ENCODE results near the gene BRD9.
A peak's percentile ranks its signal among the peaks of the same experiment; 100 is the strongest.
"Not testable (repeated sequence)": the region's sequence is repeated elsewhere in the genome, so short reads cannot be mapped to it uniquely, and the experiment has no call there.

BRD9 gene

DNA sequence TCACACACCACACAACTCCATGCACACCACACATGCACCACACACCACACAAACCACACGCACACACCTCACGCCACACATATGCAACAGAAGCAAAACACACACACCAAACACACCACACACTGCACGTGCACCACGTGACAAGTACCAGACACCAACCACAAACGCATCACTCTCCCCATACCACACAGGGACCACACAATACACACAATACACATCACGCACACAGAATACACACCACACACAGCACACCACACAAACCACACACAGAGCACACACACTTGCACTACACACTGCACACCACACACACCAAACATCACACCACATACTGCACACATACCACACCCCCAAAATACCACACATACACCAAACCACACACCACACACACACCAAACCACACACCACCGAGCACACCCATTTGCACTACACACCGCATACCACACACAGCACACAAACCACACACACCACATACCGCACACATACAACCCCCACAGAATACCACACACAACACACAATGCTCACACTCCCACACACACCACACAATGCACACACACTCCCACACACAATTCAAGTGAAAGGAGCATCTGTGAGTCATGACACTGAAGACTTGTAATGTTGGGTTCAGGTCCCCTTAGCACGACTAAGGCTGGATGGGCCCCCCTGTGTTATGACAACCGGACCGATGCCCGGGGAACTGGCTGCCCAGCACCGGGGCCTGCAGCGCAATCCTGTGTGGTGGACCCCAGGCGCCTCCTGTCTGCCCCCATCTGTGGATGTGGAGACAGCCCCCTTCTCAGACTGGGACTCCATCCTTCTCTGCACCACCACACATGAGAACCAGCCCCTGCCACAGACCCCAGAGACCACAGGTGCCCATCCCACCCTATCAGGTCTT, 35.8 kb downstream of the BRD9 start:
- DNase-seq = no peak

DNA sequence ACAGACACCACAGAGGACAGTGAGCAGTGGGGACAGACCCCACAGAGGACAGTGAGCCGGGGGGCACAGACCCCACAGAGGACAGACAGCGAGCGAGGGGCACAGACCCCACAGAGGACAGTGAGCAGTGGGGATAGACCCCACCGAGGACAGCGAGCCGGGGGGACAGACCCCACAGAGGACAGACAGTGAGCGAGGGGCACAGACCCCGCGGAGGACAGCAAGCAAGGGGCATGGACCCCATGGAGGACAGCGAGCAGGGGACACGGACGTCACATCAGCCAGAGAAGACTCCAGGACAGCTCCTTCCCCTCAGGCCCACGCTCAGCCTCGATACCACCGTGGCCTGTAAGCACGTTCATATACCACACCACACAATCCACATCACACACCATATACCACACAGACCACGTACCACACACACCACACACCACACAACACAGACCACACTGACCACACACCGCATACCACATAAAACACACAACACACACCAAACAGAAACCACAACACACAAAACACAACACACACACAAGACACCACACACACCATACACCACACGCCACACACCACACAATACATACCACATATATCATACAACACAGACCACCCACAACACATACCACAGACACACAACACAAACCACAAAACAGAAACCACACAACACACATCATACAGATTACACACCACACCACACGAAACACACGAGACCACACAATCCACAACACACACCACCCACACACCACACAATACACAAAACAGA, 36.6 kb downstream of the BRD9 start:
- no peak for DNase-seq

DNA sequence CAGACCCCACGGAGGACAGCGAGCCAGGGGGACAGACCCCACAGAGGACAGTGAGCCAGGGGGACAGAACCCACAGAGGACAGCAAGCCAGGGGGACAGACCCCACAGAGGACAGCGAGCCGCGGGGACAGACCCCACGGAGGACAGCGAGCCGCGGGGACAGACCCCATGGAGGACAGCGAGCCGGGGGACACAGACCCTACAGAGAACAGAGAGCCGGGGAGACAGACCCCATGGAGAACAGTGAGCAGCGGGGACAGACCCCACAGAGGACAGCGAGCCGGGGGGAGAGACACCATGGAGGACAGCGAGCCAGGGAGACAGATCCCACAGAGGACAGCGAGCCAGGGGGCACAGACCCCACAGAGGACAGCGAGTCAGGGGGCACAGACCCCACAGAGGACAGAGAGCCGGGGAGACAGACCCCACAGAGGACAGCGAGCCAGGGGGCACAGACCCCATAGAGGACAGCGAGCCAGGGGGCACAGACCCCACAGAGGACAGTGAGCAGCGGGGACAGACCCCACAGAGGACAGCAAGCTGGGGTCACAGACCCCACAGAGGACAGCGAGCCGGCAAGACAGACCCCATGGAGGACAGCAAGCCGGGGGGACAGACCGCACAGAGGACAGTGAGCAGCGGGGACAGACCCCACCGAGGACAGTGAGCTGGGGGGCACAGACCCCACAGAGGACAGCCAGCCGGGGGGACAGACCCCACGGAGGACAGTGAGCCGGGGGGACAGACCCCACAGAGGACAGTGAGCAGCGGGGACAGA, 37.4 kb downstream of the BRD9 start:
- DNase-seq = no peak

DNA sequence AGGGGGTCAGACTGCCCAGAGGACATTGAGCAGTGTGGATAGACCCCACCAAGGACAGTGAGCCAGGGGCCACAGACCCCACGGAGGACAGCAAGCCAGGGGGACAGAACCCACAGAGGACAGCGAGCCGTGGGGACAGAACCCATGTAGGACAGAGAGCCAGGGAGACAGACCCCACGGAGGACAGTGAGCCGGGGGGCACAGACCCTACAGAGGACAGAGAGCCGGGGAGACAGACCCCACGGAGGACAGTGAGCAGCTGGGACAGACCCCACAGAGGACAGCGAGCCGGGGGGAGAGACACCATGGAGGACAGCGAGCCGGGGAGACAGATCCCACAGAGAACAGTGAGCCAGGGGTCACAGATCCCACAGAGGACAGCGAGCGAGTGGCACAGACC, 38.4 kb downstream of the BRD9 start:
- DNase-seq = no peak

DNA sequence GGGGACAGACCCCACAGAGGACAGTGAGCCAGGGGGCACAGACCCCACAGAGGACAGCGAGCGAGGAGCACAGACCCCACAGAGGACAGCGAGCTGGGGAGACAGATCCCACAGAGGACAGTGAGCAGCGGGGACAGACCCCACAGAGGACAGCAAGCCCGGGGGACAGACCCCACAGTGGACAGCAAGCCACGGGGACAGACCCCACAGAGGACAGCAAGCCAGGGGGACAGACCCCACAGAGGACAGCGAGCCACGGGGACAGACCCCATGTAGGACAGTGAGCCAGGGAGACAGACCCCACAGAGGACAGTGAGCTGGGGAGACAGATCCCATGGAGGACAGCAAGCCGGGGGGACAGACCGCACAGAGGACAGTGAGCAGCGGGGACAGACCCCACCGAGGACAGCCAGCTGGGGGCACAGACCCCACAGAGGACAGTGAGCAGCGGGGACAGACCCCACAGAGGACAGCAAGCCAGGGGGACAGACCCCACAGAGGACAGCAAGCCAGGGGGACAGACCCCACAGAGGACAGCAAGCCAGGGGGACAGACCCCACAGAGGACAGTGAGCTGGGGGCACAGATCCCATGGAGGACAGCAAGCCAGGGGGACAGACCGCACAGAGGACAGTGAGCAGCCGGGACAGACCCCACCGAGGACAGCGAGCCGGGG, 39.0 kb downstream of the BRD9 start:
- DNase-seq = not testable (repeated sequence)

DNA sequence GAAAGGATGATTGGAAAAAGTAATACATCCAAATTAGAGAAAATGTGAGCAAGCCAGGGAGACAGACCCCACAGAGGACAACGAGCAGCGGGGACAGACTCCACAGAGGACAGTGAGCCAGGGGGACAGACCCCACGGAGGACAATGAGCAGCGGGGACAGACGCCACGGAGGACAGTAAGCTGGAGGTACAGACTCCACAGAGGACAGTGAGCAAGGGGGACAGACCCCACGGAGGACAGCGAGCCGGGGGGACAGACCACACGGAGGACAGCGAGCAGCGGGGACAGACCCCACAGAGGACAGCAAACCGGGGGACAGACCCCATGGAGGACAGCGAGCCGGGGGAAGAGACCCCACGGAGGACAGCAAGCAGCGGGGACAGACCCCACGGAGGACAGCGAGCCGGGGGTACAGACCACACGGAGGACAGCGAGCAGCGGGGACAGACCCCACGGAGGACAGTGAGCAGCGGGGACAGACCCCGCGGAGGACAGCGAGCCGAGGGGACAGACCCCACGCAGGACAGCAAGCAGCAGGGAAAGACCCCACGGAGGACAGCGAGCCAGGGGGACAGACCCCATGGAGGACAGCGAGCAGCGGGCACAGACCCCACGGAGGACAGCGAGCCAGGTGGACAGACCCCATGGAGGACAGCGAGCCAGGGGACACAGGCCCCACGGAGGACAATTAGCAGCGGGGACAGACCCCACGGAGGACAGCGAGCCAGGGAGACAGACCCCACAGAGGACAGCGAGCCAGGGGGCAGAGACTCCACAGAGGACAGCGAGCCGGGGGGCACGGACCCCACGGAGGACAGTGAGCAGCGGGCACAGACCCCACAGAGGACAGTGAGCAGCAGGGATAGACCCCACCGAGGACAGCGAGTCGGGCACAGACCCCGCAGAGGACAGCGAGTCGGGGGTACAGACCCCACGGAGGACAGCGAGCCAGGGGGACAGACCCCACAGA, 39.9 kb downstream of the BRD9 start:
- DNase-seq = no peak

DNA sequence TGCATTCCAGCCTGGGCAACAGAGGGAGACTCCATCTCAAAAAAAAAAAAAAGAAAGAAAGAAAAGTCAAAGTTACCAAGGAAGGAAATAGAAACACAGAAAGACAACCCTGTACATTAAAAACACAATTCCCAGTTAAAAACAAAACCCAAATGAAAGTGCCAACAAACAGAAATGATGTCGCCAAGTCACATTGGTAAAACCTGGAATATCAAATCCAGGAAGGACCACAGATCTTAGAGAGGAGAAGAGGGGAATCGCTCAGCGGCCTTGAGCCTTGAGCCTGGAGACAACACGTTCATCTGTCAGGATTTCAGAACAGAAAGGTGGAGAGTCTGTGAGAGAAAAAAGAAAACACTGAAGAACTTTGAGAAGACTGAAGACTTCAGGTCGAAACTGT, 40.6 kb downstream of the BRD9 start:
- DNase-seq = no peak

DNA sequence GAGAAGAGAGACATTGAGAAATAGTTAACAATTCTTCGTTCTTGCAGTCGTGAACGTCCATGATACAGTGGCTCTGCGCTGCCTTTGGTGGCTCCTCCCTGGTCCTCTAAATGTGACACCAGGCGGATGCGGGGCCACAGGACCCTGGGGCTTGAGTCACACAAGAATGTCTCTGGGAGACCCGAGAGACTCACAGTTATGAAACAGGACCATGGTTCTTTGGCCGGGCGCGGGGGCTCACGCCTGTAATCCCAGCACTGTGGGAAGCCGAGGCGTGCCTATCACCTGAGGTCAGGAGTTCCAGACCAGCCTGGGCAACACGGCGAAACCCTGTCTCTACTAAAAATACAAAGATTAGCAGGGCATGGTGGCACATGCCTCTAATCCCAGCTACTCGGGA, 41.0 kb downstream of the BRD9 start:
- peak; percentile 20 for DNase-seq

DNA sequence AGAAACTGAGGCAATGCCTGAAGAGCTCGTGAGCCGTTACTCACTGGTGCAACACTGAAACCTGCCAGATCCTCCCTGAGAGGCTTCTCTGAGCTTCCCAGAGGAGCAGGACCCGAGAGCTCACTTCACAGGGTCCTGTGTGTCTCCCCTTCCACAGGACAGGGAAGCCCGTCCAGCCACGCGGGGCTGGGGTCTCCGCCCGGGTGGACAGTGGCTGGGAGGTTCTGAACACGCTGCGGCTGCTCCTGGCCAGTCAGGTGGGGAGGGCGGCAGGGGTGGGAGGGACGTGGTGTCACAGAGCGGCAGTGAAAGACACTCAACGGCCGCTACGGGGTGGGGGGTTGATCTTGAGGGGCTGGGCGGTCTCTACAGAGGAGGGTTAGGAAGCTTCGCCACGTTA, 41.5 kb downstream of the BRD9 start:
- DNase-seq = peak; percentile 34

DNA sequence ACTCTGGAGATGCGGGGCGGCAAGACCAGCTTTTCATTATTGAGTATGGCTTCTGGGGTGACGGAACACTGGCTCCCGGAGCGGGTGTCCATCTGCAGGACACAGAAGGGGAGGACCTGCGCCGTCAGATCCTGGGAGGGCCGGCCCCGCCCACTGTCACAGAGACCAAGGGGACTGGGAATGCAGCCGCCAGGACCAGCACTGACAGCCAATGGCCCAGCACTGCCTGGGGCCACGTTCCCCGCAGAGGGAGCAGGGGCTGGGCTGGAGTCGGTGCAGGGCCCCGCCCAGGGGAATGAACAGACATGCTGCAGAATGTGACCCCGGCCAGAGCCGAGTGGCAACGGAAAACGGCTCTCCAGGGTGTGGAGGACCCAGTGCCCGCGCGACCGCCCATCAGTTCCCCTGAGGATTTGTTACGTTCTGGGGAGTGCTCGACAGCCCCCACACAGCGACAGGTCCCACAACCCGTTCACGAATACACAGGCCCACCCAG, 42.0 kb downstream of the BRD9 start, which contains the start of gene ZDHHC11:
Gene ZDHHC11 (minus strand): TSS at position 476 of the 496 bp plus-strand sequence. CDS start 384 bp downstream, at position 92.
- DNase-seq = peak; percentile 32

DNA sequence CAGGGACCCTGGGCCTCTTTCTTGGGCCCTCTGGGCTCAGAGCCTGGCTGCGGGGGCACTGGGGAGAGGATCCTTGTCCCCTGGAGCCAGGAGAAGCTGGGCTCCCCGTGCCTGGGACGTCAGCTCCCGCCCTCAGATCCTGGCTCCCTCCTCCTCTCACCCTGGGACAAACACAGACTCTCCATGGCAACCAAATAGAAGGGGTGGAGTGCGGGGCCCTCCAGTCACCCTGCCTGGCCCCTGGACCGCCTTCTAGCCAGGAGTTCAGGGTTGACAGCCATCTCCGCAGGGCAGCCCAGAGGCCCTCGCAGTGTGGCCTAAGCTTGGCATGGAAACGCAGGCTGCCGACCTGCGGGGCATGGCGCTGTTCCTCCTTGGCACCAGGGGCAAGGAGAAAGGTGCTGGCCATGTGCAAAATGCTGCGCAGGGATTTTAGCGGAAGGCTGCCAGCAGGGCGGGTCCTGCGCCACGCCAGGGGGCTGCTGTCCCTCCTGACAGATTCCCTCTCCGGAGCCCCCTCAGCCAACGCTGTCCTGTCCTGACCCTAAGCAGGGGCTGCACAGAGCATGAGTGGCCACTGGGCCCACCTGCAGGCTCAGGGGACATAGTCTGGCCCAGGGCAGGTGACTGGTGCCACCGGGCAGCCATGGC, 42.8 kb downstream of the BRD9 start:
- DNase-seq = peak; percentile 32

DNA sequence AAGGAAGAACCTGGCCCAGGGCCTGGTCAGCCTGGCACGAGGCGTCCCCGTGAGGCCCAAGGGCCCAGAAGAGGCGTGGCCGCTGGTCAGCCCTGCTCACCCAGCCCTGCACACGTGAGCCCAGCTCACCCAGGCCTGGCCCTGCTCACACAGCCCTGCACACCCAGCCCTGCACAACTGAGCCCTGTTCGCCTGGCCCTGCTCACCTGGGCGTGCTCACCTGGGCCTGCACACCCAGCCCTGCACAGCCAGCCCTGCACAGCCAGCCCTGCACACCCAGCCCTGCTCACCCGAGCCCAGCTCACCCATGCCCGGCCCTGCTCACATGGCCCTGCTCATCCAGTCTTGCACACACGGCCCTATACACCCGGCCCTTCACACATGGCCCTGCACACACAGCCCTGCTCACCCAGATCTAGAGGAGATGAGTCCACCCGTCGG, 43.9 kb downstream of the BRD9 start:
- peak; percentile 25 for DNase-seq

DNA sequence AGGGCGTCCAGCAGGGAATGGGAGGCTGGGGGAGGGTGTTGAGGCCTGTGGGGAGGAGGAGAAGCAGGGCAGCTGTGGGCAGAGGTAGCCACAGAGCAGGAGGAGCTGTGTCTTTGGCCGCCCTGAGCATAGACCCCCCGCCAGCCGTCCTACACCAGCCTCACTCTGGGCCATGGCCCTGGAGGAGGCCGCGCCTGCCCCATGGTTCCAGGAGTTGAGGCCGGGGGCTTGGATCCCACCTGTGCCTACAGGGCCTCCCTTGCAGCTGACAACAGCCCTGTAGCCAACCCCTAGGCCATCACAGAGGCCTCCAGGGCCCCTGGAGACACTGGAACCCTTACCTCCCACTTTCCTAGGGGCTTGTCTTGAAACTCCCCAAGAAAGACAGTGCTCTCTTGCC, 44.9 kb downstream of the BRD9 start:
- peak; percentile 42 for DNase-seq

DNA sequence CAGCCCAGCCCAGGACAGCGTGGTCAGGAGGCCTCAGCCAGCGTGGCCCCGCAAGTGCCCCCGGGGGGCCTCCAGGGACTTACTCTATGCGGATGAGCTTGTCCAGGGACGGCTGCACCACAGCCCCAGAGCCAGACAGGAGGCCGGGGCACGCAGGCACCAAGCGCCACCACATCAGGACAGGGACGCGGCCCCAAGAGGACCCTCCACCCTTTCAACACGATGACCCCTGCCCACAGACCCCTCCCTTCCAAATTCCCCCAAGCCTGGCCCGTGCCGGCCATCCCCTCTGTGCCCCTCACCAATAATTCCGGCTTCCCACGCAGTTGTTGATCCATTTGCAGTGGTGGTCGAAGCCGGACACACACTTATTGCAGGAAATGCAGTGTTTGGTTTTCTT, 45.4 kb downstream of the BRD9 start:
- DNase-seq = not testable (repeated sequence)

DNA sequence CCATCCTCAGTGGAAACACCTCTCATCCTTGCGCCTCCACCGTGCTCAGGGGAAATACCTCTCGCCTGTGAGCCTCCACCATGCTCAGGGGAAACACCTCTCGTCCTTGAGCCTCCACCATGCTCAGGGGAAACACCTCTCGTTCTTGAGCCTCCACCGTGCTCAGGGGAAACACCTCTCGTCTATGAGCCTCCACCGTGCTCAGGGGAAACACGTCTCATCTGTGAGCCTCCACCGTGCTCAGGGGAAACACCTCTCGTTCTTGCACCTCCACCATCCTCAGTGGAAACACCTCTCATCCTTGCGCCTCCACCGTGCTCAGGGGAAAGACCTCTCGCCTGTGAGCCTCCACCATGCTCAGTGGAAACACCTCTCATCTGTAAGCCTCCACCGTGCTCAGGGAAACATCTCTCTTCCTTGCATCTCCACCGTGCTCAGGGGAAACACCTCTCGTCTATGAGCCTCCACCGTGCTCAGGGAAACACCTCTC, 46.0 kb downstream of the BRD9 start:
- peak; percentile 52 for DNase-seq

DNA sequence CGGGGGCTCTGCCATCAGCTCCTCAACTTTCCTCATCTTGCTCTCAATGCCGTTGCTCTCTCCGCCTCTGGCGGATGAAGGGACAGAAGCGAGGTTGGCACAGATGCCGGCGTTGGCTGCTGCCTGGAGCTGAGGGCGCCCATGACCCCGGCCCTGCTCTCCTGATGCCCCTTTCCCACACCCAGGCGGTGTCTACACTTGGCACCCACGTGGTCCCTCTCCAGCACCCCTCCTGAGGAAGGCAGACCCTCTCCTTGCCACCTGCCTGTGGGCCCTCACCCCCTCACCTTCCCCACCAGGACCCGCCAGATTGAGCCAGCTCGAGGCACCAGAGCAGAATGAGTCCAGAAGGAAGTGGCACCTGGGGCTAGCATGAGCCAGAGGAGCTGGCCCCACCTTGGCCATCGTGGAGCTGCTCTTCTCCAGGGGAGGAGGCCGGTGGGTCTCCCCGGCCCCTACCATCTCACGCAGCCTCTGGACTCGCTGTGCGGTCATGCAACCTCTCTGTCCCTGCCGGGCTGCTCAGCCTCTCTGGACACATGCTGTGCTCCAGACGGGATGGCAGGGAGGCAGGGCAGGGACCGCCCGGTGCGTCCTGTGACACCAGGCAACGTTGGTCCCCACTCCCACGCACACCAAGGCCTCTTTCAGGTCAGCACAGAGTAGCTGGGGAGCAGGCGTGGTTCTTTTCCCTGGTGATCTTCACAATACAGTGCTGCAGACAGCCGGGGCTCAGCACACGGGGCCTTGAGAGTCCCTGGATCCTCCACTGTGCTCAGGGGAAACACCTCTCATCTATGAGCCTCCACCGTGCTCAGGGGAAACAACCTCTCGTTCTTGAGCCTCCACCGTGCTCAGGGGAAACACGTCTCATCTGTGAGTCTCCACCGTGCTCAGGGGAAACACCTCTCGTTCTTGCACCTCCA, 46.7 kb downstream of the BRD9 start:
- DNase-seq = not testable (repeated sequence)

DNA sequence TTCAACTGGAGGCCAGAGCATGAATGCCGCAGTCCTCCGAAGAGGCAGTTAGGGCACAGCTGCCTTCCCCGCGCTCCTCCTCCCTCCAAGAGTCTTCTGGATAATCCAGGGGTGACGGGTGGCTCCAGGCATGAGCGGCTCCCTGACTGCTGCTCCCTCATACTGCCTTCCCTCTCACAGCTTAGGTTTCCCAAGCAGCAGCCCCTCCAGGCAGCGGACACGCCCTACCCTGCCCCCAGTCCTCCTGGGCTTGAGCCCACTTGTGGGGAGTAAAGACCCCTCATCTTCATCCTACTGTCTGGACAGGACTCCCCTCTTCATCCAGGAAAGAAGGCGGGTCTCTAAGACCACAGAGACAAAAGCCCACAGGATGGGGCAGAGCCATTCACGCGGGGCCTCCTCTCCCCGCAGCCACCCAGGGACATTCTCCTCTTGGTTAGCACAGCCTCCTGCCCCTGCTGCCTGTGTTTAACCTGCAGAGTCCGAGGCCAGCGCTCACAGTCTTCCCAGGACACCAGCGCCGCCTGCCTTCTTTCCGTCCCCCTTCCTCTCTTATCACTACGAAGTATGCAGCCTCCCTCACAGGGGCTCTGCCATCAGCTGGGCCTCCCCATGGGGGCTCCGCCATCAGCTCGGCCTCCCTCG, 47.4 kb downstream of the BRD9 start:
- DNase-seq = peak; percentile 46

DNA sequence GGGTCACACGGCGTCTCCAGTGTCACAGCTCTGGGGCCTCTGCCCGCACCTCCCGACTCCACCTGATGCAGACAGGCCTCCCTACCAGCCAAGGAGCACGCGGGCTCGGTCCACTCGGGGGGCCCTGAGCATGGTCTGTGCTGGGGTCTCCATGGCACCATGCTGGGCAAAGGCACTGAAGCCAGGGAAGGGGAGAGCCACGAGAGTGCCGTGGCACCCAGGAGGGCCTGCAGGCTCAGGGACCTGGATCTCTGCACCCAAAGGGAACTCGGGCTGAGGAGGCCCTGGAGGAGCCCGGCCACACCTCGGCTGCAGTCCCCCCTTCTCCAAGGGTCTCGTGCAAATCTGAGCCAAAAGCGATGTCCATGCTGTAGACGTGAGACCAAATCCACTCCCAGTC, 48.2 kb downstream of the BRD9 start:
- DNase-seq = peak; percentile 45

DNA sequence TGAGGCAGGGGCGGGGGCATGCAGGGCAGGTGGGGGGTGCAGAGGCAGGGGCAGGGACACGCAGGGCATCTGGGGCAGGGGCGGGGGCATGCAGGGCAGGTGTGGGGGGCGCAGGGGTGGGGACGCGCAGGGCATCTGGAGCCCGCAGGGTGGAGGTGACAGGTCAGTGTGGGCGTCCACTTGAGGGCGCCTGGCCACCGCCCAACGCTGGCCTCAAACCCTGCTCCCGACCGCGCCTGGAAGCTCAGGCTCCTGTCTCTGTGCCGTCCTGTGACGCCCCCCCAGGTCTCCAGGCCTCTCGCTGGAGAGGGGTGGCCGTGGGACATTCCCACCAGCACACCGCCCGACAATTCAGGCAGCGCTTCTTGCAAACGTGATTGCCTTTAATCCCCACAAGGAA, 48.7 kb downstream of the BRD9 start:
- peak; percentile 40 for DNase-seq
